GM12891 (cell line): ENCODE data around the gene MND1.

Experiments
- POLR2AphosphoS5 ChIP-seq: IDR thresholded peaks from 2 replicates; pipeline ENCODE4 v1.6.1; 2011; ENCODE audit warnings: low read depth, low read length, control low read depth
- SPI1 ChIP-seq: IDR thresholded peaks from 2 replicates; pipeline ENCODE4 v1.6.1; 2011; ENCODE audit warnings: low read depth, low read length, control low read depth
- TAF1 ChIP-seq: IDR thresholded peaks from 2 replicates; pipeline ENCODE4 v1.6.1; 2011; ENCODE audit warnings: low read depth, low read length, control low read depth

DNA sequence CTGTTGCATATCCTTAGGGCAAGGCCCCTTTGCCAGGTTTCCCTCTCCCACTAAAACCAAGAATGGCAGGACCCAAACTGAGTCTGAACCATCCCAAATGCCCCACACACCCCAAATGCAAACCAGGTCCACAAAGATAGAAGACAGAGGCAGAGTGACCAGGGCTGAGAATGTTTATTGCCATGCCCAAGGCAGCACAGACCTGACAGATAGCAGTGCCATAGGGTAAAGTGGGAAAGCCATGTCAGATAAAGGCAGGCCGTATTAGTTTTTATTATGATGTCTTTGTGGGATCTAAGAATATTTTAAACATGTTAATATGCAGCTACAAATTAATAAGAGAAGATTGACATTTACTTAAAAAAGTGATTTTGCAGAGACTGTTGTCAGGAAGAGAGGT lies 29.6 kb upstream of the MND1 start:
- TF ChIP-seq POLR2AphosphoS5 (no peak), TAF1 (no peak), SPI1 (no peak)
